Measurements from ENCODE around the gene CIBAR2.

- TF ChIP-seq CTCF (IDR thresholded peaks at IDR 0.05) (no peak), POLR2A (IDR thresholded peaks at IDR 0.05) (no peak)
Measured at GRCh38 chr16:85089525-85089924, 22.7 kb downstream of the CIBAR2 start.

Data from sigmoid colon (tissue), 3 donors.